ENCODE measurements around the gene ZNF791.

Gene ZNF791

DNA sequence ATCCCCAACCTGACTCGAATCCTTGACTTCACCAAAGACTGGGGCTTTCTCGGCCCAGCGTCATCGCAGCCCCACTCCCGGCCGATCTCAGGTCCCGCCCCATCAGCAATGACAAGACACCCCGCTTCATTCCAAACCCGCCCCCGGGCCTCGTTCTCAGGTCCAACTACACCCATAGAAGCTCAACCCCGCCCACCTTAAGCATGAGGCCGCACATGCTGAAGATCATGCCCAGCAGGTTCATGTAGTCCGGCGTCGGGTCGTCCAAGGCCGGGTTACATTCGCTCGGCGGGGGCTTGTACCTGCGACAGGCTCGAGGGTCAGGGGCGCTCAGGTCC is 58.2 kb downstream of the ZNF791 start:
- peak overlapping the region; percentile 92 for H3K9ac ChIP-seq (ENCODE audit: low read depth, low read length, poor library complexity)
- WGBS, 2 donors (ENCODE audit: extremely low coverage in 2 of 2, insufficient read length in 2 of 2, insufficient replicate concordance in 1 of 2) = no CpG with 5 or more reads among the region's 24 CpGs
- peaks cover 17 to 25% of the 10 kb centered on the region in 2 donors for H3K4me1 ChIP-seq (ENCODE audit: control insufficient read depth in 2 of 2, insufficient read depth in 1 of 2, low read depth in 1 of 2, low read length in 2 of 2)
- peak overlapping the region; percentile 44 for H3K18ac ChIP-seq (ENCODE audit: low read length)
- no peak overlapping the region for H2BK15ac ChIP-seq (ENCODE audit: low read length)
- no peak overlapping the region for H4K91ac ChIP-seq (ENCODE audit: low read depth, low read length, poor library complexity)
- no peak for DNase-seq (ENCODE audit: low spot score)
- H3K27ac ChIP-seq (replicated peaks; ENCODE audit: low read length) = no peak overlapping the region
- no peaks in the 10 kb centered on the region for H3K27me3 ChIP-seq (ENCODE audit: control insufficient read depth in 3 of 3, insufficient read depth in 3 of 3, low read depth in 1 of 3, low read length in 3 of 3)
- H2AK5ac ChIP-seq (ENCODE audit: low read depth, low read length) = peak overlapping the region; percentile 95
- H2BK12ac ChIP-seq (ENCODE audit: low read length) = no peak overlapping the region
- peak overlapping the region; percentile 58 for H2BK5ac ChIP-seq (ENCODE audit: low read length)
- peaks cover 27 to 54% of the 10 kb centered on the region in 2 donors for H3K36me3 ChIP-seq (replicated peaks in 1 of 2; ENCODE audit: control insufficient read depth in 2 of 2, insufficient read depth in 2 of 2, low read length in 2 of 2)
- peak overlapping the region; percentile 78 for H3K4ac ChIP-seq (ENCODE audit: low read length)
- no peaks in the 10 kb centered on the region for H3K9me3 ChIP-seq (replicated peaks in 1 of 2; ENCODE audit: control insufficient read depth in 2 of 2, insufficient read depth in 1 of 2, low read depth in 1 of 2, low read length in 2 of 2)
- H3K4me2 ChIP-seq (ENCODE audit: insufficient read depth, low read length, poor library complexity, severe bottlenecking) = peak overlapping the region; percentile 96
- peaks cover 28% of the 10 kb centered on the region for H3K79me1 ChIP-seq (ENCODE audit: low read depth, low read length)
- H3K23ac ChIP-seq (ENCODE audit: low read depth, low read length, poor library complexity) = peak overlapping the region; percentile 90
- H2BK120ac ChIP-seq (ENCODE audit: low read depth, low read length) = no peak overlapping the region
- peak overlapping the region; percentile 78 to 92 for H3K4me3 ChIP-seq (ENCODE audit: low read length in 2 of 2)
- H4K8ac ChIP-seq (ENCODE audit: low read depth, low read length) = peak overlapping the region; percentile 70
- peak overlapping the region; percentile 67 for H3K14ac ChIP-seq (ENCODE audit: low read length)
- H2AFZ ChIP-seq (ENCODE audit: low read length) = peak overlapping the region; percentile 87

DNA sequence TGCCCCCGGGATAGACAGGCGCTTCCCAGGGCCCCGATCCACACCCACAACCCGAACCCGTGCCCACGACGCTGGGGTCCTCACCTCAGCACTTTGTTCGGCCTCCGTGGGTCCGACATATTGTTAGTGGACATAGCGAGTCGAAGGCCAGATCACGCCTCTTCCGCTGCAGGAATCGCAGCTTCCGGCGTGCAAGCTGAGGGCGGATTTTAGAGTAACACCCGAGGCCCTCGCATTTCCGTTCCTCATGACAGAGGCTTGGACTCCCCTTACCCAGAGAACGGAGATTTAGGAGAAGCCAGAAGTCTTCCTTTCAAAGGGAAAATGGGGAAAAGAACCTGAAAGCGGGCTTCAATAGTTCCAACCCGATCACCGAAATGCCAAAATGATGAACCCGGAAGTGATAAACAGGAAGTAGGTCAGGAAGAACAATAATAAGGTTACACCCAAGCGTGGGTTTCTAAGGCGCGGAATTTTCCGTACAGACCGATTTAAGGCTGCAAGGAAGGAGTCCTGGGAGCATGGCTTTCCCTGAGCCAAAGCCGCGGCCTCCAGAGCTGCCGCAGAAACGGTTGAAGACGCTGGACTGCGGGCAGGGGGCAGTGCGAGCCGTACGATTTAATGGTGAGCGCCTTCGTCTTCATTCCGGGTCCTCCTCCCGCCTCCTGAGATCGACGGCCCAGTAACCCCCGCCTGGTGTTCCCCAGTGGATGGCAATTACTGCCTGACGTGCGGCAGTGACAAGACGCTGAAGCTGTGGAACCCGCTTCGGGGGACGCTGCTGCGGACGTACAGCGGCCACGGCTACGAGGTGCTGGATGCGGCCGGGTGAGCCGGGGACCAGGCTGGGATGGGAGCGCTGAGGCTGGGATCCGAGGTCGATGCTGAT is 58.8 kb downstream of the ZNF791 start:
- peak overlapping the region; percentile 87 for H2AFZ ChIP-seq (ENCODE audit: low read length)
- peak overlapping the region; percentile 98 for H3K9ac ChIP-seq (ENCODE audit: low read depth, low read length, poor library complexity)
- peak overlapping the region; percentile 95 for H2AK5ac ChIP-seq (ENCODE audit: low read depth, low read length)
- H2BK120ac ChIP-seq (ENCODE audit: low read depth, low read length) = no peak overlapping the region
- H3K27ac ChIP-seq (replicated peaks; ENCODE audit: low read length) = peak overlapping the region; percentile 87
- peaks cover 17 to 25% of the 10 kb centered on the region in 2 donors for H3K4me1 ChIP-seq (ENCODE audit: control insufficient read depth in 2 of 2, insufficient read depth in 1 of 2, low read depth in 1 of 2, low read length in 2 of 2)
- H2BK15ac ChIP-seq (ENCODE audit: low read length) = peak overlapping the region; percentile 32
- no CpG with 5 or more reads among the region's 64 CpGs for WGBS, 2 donors (ENCODE audit: extremely low coverage in 2 of 2, insufficient read length in 2 of 2, insufficient replicate concordance in 1 of 2)
- H3K79me1 ChIP-seq (ENCODE audit: low read depth, low read length) = peaks cover 28% of the 10 kb centered on the region
- H3K4me3 ChIP-seq (ENCODE audit: low read length in 2 of 2) = peak overlapping the region; percentile 78 to 92
- peak overlapping the region; percentile 58 for H4K91ac ChIP-seq (ENCODE audit: low read depth, low read length, poor library complexity)
- H3K23ac ChIP-seq (ENCODE audit: low read depth, low read length, poor library complexity) = peak overlapping the region; percentile 97
- DNase-seq (ENCODE audit: low spot score) = peak; percentile 77
- H3K14ac ChIP-seq (ENCODE audit: low read length) = peak overlapping the region; percentile 86
- no peaks in the 10 kb centered on the region for H3K27me3 ChIP-seq (ENCODE audit: control insufficient read depth in 3 of 3, insufficient read depth in 3 of 3, low read depth in 1 of 3, low read length in 3 of 3)
- peak overlapping the region; percentile 87 for H4K8ac ChIP-seq (ENCODE audit: low read depth, low read length)
- peak overlapping the region; percentile 85 for H2BK5ac ChIP-seq (ENCODE audit: low read length)
- peak overlapping the region; percentile 78 for H3K4ac ChIP-seq (ENCODE audit: low read length)
- H3K9me3 ChIP-seq (replicated peaks in 1 of 2; ENCODE audit: control insufficient read depth in 2 of 2, insufficient read depth in 1 of 2, low read depth in 1 of 2, low read length in 2 of 2) = no peaks in the 10 kb centered on the region
- H2BK12ac ChIP-seq (ENCODE audit: low read length) = no peak overlapping the region
- H3K4me2 ChIP-seq (ENCODE audit: insufficient read depth, low read length, poor library complexity, severe bottlenecking) = peak overlapping the region; percentile 96
- H3K36me3 ChIP-seq (replicated peaks in 1 of 2; ENCODE audit: control insufficient read depth in 2 of 2, insufficient read depth in 2 of 2, low read length in 2 of 2) = peaks cover 32 to 54% of the 10 kb centered on the region in 2 donors
- H3K18ac ChIP-seq (ENCODE audit: low read length) = peak overlapping the region; percentile 88

DNA sequence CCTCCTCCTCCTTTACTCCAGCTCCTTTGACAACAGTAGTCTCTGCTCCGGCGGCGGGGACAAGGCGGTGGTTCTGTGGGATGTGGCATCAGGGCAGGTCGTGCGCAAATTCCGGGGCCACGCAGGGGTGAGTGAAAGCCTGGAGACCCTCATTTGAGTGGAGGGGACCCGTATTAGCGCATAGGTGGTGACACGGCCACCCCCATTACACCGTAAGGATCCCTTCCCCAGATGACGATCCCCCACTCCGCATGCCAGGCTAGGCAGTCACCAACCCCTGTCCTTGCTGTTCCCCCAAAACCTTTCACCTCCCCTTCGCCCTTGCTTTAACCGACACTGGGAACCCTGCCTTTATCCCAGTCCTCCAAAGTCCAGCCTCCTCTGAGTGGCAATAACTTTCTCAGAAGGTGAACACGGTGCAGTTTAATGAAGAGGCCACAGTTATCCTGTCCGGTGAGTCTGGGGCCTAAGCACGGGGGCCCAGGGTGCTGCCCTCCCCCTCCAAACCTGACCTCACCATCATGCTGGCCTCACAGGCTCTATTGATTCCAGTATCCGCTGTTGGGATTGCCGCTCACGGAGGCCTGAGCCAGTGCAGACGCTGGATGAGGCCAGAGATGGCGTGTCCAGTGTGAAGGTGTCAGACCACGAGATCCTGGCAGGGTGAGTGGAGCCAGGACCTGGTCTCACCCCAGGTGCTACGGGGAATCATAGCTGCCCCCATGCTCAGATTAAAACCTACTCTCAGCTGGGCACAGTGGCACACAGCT is 59.6 kb downstream of the ZNF791 start:
- Histone ChIP-seq H3K27ac (replicated peaks; ENCODE audit: low read length) (no peak overlapping the region), H3K79me1 (ENCODE audit: low read depth, low read length) (peaks cover 28% of the 10 kb centered on the region), H3K27me3 (ENCODE audit: control insufficient read depth in 3 of 3, insufficient read depth in 3 of 3, low read depth in 1 of 3, low read length in 3 of 3) (no peaks in the 10 kb centered on the region), H2BK12ac (ENCODE audit: low read length) (no peak overlapping the region), H3K4me1 (ENCODE audit: control insufficient read depth in 2 of 2, insufficient read depth in 1 of 2, low read depth in 1 of 2, low read length in 2 of 2) (peaks cover 17 to 25% of the 10 kb centered on the region in 2 donors), H3K18ac (ENCODE audit: low read length) (peak overlapping the region; percentile 88), H2BK120ac (ENCODE audit: low read depth, low read length) (no peak overlapping the region), H3K14ac (ENCODE audit: low read length) (no peak overlapping the region), H4K91ac (ENCODE audit: low read depth, low read length, poor library complexity) (peak overlapping the region; percentile 58), H3K9ac (ENCODE audit: low read depth, low read length, poor library complexity) (peak overlapping the region; percentile 98), H3K23ac (ENCODE audit: low read depth, low read length, poor library complexity) (peak overlapping the region; percentile 97), H3K4me2 (ENCODE audit: insufficient read depth, low read length, poor library complexity, severe bottlenecking) (peak overlapping the region; percentile 96), H3K4me3 (ENCODE audit: low read length in 2 of 2) (peak overlapping the region; percentile 78 to 92), H2BK5ac (ENCODE audit: low read length) (peak overlapping the region; percentile 85), H2AK5ac (ENCODE audit: low read depth, low read length) (peak overlapping the region; percentile 92), H3K4ac (ENCODE audit: low read length) (no peak overlapping the region), H2BK15ac (ENCODE audit: low read length) (no peak overlapping the region), H4K8ac (ENCODE audit: low read depth, low read length) (peak overlapping the region; percentile 87), H3K9me3 (replicated peaks in 1 of 2; ENCODE audit: control insufficient read depth in 2 of 2, insufficient read depth in 1 of 2, low read depth in 1 of 2, low read length in 2 of 2) (no peaks in the 10 kb centered on the region), H2AFZ (ENCODE audit: low read length) (peak overlapping the region; percentile 87), H3K36me3 (replicated peaks in 1 of 2; ENCODE audit: control insufficient read depth in 2 of 2, insufficient read depth in 2 of 2, low read length in 2 of 2) (peaks cover 30 to 53% of the 10 kb centered on the region in 2 donors)
- no CpG with 5 or more reads among the region's 26 CpGs for WGBS, 2 donors (ENCODE audit: extremely low coverage in 2 of 2, insufficient read length in 2 of 2, insufficient replicate concordance in 1 of 2)
- DNase-seq (ENCODE audit: low spot score) = no peak

DNA sequence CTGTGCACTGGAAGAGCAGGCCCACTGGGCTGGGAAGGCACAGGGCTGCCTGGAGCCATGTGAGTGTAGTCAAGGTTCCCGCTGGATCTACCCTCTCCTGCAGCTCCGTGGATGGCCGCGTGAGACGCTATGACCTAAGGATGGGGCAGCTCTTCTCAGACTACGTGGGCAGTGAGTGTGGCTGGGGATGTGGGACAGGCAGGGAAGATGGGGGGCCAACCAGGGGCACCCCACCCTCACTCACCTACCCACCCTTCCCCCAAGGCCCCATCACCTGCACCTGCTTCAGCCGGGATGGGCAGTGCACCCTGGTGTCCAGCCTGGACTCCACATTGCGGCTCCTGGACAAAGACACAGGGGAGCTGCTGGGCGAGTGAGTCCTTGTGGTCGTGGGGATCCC is 62.0 kb downstream of the ZNF791 start:
- H3K9me3 ChIP-seq (replicated peaks in 1 of 2; ENCODE audit: control insufficient read depth in 2 of 2, insufficient read depth in 1 of 2, low read depth in 1 of 2, low read length in 2 of 2) = no peaks in the 10 kb centered on the region
- DNase-seq (ENCODE audit: low spot score) = no peak
- no peak overlapping the region for H3K4ac ChIP-seq (ENCODE audit: low read length)
- H2BK5ac ChIP-seq (ENCODE audit: low read length) = no peak overlapping the region
- no peak overlapping the region for H3K23ac ChIP-seq (ENCODE audit: low read depth, low read length, poor library complexity)
- H3K14ac ChIP-seq (ENCODE audit: low read length) = no peak overlapping the region
- peaks cover 28% of the 10 kb centered on the region for H3K79me1 ChIP-seq (ENCODE audit: low read depth, low read length)
- H3K36me3 ChIP-seq (replicated peaks in 1 of 2; ENCODE audit: control insufficient read depth in 2 of 2, insufficient read depth in 2 of 2, low read length in 2 of 2) = peaks cover 48 to 70% of the 10 kb centered on the region in 2 donors
- no peaks in the 10 kb centered on the region for H3K27me3 ChIP-seq (ENCODE audit: control insufficient read depth in 3 of 3, insufficient read depth in 3 of 3, low read depth in 1 of 3, low read length in 3 of 3)
- no peak overlapping the region for H2AK5ac ChIP-seq (ENCODE audit: low read depth, low read length)
- H3K9ac ChIP-seq (ENCODE audit: low read depth, low read length, poor library complexity) = no peak overlapping the region
- no peak overlapping the region for H3K4me2 ChIP-seq (ENCODE audit: insufficient read depth, low read length, poor library complexity, severe bottlenecking)
- H3K27ac ChIP-seq (replicated peaks; ENCODE audit: low read length) = no peak overlapping the region
- H2BK120ac ChIP-seq (ENCODE audit: low read depth, low read length) = no peak overlapping the region
- H2BK12ac ChIP-seq (ENCODE audit: low read length) = no peak overlapping the region
- no peak overlapping the region for H2AFZ ChIP-seq (ENCODE audit: low read length)
- H4K91ac ChIP-seq (ENCODE audit: low read depth, low read length, poor library complexity) = no peak overlapping the region
- no peak overlapping the region for H2BK15ac ChIP-seq (ENCODE audit: low read length)
- H3K4me3 ChIP-seq (ENCODE audit: low read length in 2 of 2) = no peak overlapping the region
- H3K18ac ChIP-seq (ENCODE audit: low read length) = no peak overlapping the region
- H4K8ac ChIP-seq (ENCODE audit: low read depth, low read length) = no peak overlapping the region
- peaks cover 12 to 16% of the 10 kb centered on the region in 2 donors for H3K4me1 ChIP-seq (ENCODE audit: control insufficient read depth in 2 of 2, insufficient read depth in 1 of 2, low read depth in 1 of 2, low read length in 2 of 2)
- no CpG with 5 or more reads among the region's 10 CpGs for WGBS, 2 donors (ENCODE audit: extremely low coverage in 2 of 2, insufficient read length in 2 of 2, insufficient replicate concordance in 1 of 2)

All from neuronal stem cell (in vitro differentiated cells).